HepG2 (cell line): ENCODE results near the gene CNTRL. TPM values are rescaled to one million over a fixed set of nuclear protein-coding genes. Genes with fewer than 3 reads are reported as not detected.

Source experiments
- BCL6 ChIP-seq: IDR thresholded peaks from 2 replicates; pipeline ENCODE4 v1.6.1; 2016; ENCODE audit warnings: missing genetic modification reagents, missing compliant biosample characterization
- FOXA3 ChIP-seq: IDR thresholded peaks from 2 replicates; pipeline ENCODE4 v1.6.1; 2016; ENCODE audit warnings: missing genetic modification reagents, missing compliant biosample characterization
- HNRNPUL1 ChIP-seq: fragments of 200-400 bp; formaldehyde crosslinking; IDR thresholded peaks from 2 replicates; pipeline ENCODE4 v1.6.1; 2017; ENCODE audit warnings: low read depth, mild to moderate bottlenecking, low read length, moderate library complexity
- JARID2 ChIP-seq: sonication (generic); formaldehyde crosslinking; IDR thresholded peaks from 2 replicates; pipeline ENCODE4 v1.8.1; 2023; ENCODE audit warnings: missing genetic modification reagents, inconsistent platforms; ENCODE audit not compliant: insufficient replicate concordance
- KLF11 ChIP-seq: IDR thresholded peaks from 2 replicates; pipeline ENCODE4 v1.6.1; 2016; ENCODE audit warnings: missing compliant biosample characterization
- MYNN ChIP-seq: sonication (generic); formaldehyde crosslinking; IDR thresholded peaks from 2 replicates; pipeline ENCODE4 v1.4.0; 2020; ENCODE audit warnings: mild to moderate bottlenecking, low read depth, missing genetic modification reagents
- NFIC ChIP-seq: IDR thresholded peaks from 2 replicates; pipeline ENCODE4 v1.6.1; 2012; ENCODE audit warnings: mild to moderate bottlenecking, low read length, inconsistent platforms
- NR2F6 ChIP-seq, 2 experiments: IDR thresholded peaks; 2 replicates each; pipeline ENCODE4 v1.6.1; 2016; ENCODE audit warnings: antibody characterized with exemption in 1 of 2, mild to moderate bottlenecking in 1 of 2
- RFXANK ChIP-seq: IDR thresholded peaks from 2 replicates; pipeline ENCODE4 v1.6.1; 2016
- SALL1 ChIP-seq: sonication (generic); formaldehyde crosslinking; IDR thresholded peaks from 2 replicates; pipeline ENCODE4 v1.8.0; 2022; ENCODE audit warnings: mild to moderate bottlenecking, missing genetic modification reagents
- ZC3H13 ChIP-seq: sonication (generic); formaldehyde crosslinking; IDR thresholded peaks from 2 replicates; pipeline ENCODE4 v1.8.1; 2023; ENCODE audit warnings: mild to moderate bottlenecking, missing genetic modification reagents, moderate library complexity
- ZFP41 ChIP-seq: sonication (generic); formaldehyde crosslinking; IDR thresholded peaks from 2 replicates; pipeline ENCODE4 v1.4.0; 2020; ENCODE audit warnings: mild to moderate bottlenecking, missing genetic modification reagents, borderline replicate concordance
- ZFX ChIP-seq: sonication (generic); formaldehyde crosslinking; IDR thresholded peaks from 2 replicates; pipeline ENCODE4 v1.4.0; 2020; ENCODE audit warnings: mild to moderate bottlenecking, low read depth, missing genetic modification reagents, moderate library complexity
- polyA plus RNA-seq, 8 experiments: library from polyadenylated mRNA; depleted of rRNA in 3 of 8; stranded (reverse) in 7 of 8; unstranded in 1 of 8; fragments of >200 nt; fragmentation: Illumina TruSeq in 4 of 8; extraction: Trizol in 4 of 8; gene quantifications; 2 replicates each; pipeline versions ENCODE4 v1.2.1 to v1.2.3, GENCODE V29; 2011 to 2016; ENCODE audit warnings: low read depth in 4 of 8, missing spikeins in 1 of 8, mixed read lengths in 1 of 8; ENCODE audit not compliant: insufficient read depth in 1 of 8
- total RNA-seq, 5 experiments: library from RNA; depleted of rRNA; stranded (reverse); fragments of >200 nt; fragmentation: Illumina TruSeq; extraction: Trizol; gene quantifications; 2 replicates each; pipeline ENCODE4 v1.2.3, GENCODE V29; 2016; ENCODE audit warnings: low read depth in 1 of 5
- TF ChIP-seq, protein P1 (sequence below): IDR thresholded peaks from 2 replicates; pipeline ENCODE4 v1.6.1; 2012; ENCODE audit warnings: inconsistent platforms
- TF ChIP-seq, protein P2 (sequence below): sonication (generic); formaldehyde crosslinking; conservative IDR thresholded peaks from 2 replicates; pipeline ENCODE4 v1.8.0; 2022; ENCODE audit warnings: mild to moderate bottlenecking, moderate library complexity, missing genetic modification reagents
- TF ChIP-seq, protein P3 (sequence below), 2 experiments: sonication (generic) in 1 of 2; formaldehyde crosslinking in 1 of 2; IDR thresholded peaks; 2 replicates each; pipeline versions ENCODE4 v1.4.0 to v1.6.1; 2018 to 2020; ENCODE audit warnings: missing genetic modification reagents in 2 of 2, borderline replicate concordance in 1 of 2, low read depth in 1 of 2, mild to moderate bottlenecking in 1 of 2, missing biosample characterization in 1 of 2
- TF ChIP-seq, protein P4 (sequence below): sonication (generic); formaldehyde crosslinking; IDR thresholded peaks from 2 replicates; pipeline ENCODE4 v1.9.0; 2021; ENCODE audit warnings: mild to moderate bottlenecking, missing genetic modification reagents

Gene CNTRL
- total and polyA plus RNA-seq, 2 of the 13 experiments (the other 11 are each of a cell fraction or from before 2014, with no cell fraction given) = 7.5 to 11.8 TPM

DNA sequence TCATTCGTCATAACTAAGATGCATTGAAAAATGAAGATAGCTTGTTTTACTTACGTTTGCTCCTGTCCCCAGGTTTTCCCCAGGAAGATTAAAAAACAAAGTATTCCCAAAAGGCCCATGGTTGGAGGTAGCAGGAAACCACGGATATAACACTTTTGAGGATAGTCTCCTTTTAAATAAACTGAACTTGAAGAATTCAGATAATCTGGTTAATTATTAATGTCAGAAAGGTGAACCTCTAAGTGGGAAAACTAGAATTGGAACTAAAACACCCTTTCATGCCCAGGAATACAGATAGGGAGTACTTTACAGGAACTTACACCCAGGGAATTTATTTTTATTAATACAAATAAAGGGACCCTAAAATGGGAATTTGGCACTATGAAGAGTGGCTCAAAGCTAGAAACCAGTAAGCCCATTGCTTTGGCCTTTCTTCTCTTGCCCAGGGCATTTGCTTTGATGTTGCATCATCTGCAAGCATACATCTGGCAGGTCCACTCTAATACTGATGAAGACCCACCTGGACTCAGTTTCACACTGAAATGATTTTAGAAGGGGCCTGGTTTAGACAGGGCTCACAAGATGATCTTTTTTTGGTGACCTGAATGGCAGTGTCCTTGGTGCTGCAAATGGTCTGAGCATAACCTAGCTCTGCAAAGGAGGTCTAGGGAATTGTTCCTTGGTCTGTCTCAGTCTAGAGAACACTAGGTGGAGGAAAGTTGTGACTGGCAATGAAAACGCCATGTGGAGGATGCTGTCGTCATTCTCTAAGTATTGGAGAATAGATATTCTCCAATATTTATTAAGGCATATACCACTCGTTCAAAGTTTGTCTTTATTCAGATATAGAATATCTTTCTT lies 24.4 kb upstream of the CNTRL start, which contains the start of gene C5 (continued):
- no peak for TF ChIP-seq JARID2 (CRISPR knock-in tag)
- TF ChIP-seq NR2F6 (IDR thresholded peaks at IDR 0.05) = peak; percentile 60
- 0 out of 2 replicates have a peak, but pooled peaks have one; percentile 32 for TF ChIP-seq NR2F6 (CRISPR knock-in tag; IDR thresholded peaks at IDR 0.05)
- TF ChIP-seq, protein P1, sequence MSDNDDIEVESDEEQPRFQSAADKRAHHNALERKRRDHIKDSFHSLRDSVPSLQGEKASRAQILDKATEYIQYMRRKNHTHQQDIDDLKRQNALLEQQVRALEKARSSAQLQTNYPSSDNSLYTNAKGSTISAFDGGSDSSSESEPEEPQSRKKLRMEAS = no peak
- peak; percentile 21; the same call in 1 of the 2 replicates for TF ChIP-seq NFIC
- peak; percentile 92 for TF ChIP-seq BCL6 (CRISPR knock-in tag)
- TF ChIP-seq FOXA3 (CRISPR knock-in tag) = peak; percentile 60
- TF ChIP-seq, protein P2, sequence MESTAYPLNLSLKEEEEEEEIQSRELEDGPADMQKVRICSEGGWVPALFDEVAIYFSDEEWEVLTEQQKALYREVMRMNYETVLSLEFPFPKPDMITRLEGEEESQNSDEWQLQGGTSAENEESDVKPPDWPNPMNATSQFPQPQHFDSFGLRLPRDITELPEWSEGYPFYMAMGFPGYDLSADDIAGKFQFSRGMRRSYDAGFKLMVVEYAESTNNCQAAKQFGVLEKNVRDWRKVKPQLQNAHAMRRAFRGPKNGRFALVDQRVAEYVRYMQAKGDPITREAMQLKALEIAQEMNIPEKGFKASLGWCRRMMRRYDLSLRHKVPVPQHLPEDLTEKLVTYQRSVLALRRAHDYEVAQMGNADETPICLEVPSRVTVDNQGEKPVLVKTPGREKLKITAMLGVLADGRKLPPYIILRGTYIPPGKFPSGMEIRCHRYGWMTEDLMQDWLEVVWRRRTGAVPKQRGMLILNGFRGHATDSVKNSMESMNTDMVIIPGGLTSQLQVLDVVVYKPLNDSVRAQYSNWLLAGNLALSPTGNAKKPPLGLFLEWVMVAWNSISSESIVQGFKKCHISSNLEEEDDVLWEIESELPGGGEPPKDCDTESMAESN (CRISPR knock-in tag) = no peak
- peak; percentile 81; the same call in 1 of the 2 replicates for TF ChIP-seq HNRNPUL1
- TF ChIP-seq ZC3H13 = no peak
- 0 out of 2 replicates have a peak, but pooled peaks have one; percentile 31 for TF ChIP-seq SALL1 (CRISPR knock-in tag)
- TF ChIP-seq KLF11 (CRISPR knock-in tag) = 0 out of 2 replicates have a peak, but pooled peaks have one; percentile 48
- TF ChIP-seq ZFP41 (CRISPR knock-in tag) = no peak
- TF ChIP-seq, protein P3, sequence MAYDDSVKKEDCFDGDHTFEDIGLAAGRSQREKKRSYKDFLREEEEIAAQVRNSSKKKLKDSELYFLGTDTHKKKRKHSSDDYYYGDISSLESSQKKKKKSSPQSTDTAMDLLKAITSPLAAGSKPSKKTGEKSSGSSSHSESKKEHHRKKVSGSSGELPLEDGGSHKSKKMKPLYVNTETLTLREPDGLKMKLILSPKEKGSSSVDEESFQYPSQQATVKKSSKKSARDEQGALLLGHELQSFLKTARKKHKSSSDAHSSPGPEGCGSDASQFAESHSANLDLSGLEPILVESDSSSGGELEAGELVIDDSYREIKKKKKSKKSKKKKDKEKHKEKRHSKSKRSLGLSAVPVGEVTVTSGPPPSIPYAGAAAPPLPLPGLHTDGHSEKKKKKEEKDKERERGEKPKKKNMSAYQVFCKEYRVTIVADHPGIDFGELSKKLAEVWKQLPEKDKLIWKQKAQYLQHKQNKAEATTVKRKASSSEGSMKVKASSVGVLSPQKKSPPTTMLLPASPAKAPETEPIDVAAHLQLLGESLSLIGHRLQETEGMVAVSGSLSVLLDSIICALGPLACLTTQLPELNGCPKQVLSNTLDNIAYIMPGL (CRISPR knock-in tag; IDR thresholded peaks at IDR 0.05; ENCODE audit: borderline replicate concordance in 1 of 2, low read depth in 1 of 2) = 0 out of 4 replicates have a peak, but pooled peaks of 1 of the 2 experiments have one; percentile 19
- TF ChIP-seq ZFX (CRISPR knock-in tag) = 0 out of 2 replicates have a peak, but pooled peaks have one; percentile 17
- TF ChIP-seq RFXANK = no peak
- TF ChIP-seq, protein P4, sequence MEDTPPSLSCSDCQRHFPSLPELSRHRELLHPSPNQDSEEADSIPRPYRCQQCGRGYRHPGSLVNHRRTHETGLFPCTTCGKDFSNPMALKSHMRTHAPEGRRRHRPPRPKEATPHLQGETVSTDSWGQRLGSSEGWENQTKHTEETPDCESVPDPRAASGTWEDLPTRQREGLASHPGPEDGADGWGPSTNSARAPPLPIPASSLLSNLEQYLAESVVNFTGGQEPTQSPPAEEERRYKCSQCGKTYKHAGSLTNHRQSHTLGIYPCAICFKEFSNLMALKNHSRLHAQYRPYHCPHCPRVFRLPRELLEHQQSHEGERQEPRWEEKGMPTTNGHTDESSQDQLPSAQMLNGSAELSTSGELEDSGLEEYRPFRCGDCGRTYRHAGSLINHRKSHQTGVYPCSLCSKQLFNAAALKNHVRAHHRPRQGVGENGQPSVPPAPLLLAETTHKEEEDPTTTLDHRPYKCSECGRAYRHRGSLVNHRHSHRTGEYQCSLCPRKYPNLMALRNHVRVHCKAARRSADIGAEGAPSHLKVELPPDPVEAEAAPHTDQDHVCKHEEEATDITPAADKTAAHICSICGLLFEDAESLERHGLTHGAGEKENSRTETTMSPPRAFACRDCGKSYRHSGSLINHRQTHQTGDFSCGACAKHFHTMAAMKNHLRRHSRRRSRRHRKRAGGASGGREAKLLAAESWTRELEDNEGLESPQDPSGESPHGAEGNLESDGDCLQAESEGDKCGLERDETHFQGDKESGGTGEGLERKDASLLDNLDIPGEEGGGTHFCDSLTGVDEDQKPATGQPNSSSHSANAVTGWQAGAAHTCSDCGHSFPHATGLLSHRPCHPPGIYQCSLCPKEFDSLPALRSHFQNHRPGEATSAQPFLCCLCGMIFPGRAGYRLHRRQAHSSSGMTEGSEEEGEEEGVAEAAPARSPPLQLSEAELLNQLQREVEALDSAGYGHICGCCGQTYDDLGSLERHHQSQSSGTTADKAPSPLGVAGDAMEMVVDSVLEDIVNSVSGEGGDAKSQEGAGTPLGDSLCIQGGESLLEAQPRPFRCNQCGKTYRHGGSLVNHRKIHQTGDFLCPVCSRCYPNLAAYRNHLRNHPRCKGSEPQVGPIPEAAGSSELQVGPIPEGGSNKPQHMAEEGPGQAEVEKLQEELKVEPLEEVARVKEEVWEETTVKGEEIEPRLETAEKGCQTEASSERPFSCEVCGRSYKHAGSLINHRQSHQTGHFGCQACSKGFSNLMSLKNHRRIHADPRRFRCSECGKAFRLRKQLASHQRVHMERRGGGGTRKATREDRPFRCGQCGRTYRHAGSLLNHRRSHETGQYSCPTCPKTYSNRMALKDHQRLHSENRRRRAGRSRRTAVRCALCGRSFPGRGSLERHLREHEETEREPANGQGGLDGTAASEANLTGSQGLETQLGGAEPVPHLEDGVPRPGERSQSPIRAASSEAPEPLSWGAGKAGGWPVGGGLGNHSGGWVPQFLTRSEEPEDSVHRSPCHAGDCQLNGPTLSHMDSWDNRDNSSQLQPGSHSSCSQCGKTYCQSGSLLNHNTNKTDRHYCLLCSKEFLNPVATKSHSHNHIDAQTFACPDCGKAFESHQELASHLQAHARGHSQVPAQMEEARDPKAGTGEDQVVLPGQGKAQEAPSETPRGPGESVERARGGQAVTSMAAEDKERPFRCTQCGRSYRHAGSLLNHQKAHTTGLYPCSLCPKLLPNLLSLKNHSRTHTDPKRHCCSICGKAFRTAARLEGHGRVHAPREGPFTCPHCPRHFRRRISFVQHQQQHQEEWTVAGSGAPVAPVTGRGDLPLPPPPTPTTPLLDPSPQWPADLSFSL (CRISPR knock-in tag) = no peak
- no peak for TF ChIP-seq MYNN
- TF ChIP-seq, all 625 proteins: peak for 76
